Esophagus squamous epithelium (tissue), 4 donors: ENCODE measurements around the gene NONO.
"Not testable (repeated sequence)": the region's sequence is repeated elsewhere in the genome, so short reads cannot be mapped to it uniquely, and the experiment has no call there.

ENCODE experiments used
- POLR2A ChIP-seq, 4 donors: fragments of 450-650 bp; IDR thresholded peaks; one replicate each; pipeline ENCODE4 v1.6.1; 2017; ENCODE audit warnings: antibody characterized with exemption in 4 of 4, mild to moderate bottlenecking in 4 of 4, moderate library complexity in 3 of 4
- TF ChIP-seq, protein P1 (sequence below), 6 experiments: fragments of 450-650 bp in 4 of 6; fragments of 200-600 bp in 2 of 6; sonication (generic) in 2 of 6; IDR thresholded peaks; one replicate each; pipeline ENCODE4 v1.5.1; 2016 to 2019; ENCODE audit warnings: antibody characterized with exemption in 6 of 6, mild to moderate bottlenecking in 4 of 6, moderate library complexity in 4 of 6

DNA sequence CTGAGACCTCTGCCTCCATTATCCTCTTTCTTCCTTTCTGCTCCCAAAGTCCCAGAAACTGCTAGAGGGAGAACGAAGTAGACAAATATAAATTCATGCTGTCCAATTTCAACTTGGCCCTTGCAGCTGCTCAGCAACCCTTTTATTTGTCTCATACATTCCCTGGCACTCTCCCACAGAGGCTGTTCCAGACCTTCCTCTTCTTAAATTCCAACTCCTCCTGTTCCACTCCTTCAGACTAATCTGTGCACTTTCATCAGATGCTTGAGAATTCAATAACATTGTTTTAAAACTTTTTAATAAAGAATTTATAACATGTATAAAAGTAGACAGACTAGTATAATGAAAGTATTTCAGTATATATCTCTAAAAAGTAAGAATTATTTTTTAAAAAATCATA lies 33.5 kb downstream of the NONO start:
- TF ChIP-seq, protein P1, sequence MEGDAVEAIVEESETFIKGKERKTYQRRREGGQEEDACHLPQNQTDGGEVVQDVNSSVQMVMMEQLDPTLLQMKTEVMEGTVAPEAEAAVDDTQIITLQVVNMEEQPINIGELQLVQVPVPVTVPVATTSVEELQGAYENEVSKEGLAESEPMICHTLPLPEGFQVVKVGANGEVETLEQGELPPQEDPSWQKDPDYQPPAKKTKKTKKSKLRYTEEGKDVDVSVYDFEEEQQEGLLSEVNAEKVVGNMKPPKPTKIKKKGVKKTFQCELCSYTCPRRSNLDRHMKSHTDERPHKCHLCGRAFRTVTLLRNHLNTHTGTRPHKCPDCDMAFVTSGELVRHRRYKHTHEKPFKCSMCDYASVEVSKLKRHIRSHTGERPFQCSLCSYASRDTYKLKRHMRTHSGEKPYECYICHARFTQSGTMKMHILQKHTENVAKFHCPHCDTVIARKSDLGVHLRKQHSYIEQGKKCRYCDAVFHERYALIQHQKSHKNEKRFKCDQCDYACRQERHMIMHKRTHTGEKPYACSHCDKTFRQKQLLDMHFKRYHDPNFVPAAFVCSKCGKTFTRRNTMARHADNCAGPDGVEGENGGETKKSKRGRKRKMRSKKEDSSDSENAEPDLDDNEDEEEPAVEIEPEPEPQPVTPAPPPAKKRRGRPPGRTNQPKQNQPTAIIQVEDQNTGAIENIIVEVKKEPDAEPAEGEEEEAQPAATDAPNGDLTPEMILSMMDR (IDR thresholded peaks at IDR 0.05) = not testable (repeated sequence)
- TF ChIP-seq POLR2A (IDR thresholded peaks at IDR 0.05) = not testable (repeated sequence)
